Fibroblast of gingiva (primary cell): ENCODE data around the gene BMPR1B.
"Not testable (repeated sequence)": the region's sequence is repeated elsewhere in the genome, so short reads cannot be mapped to it uniquely, and the experiment has no call there.

Experiments used
- DNase-seq: peaks from one replicate; pipeline ENCODE4 v3.0.0-alpha.2; 2011; ENCODE audit warnings: low read depth

BMPR1B gene

DNA sequence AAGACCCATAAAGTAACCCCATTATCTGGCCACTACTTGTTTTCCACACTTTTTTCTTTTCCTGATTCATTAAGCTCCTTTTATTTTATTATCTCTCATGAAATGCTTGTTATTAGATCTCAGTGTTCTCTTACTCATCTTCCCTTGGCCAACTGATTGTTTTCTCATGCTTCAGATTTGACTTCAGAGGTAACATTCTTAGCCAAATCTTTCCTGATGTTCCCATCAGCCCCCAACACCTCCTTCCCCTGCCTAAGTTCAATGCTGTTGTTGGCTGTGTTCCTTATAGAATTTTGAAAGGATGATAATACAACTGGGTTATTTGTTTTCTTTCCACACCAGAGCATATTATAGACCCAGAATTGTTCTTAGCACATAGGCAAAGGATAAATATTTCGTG lies 75.6 kb downstream of the BMPR1B start:
- no peak for DNase-seq

DNA sequence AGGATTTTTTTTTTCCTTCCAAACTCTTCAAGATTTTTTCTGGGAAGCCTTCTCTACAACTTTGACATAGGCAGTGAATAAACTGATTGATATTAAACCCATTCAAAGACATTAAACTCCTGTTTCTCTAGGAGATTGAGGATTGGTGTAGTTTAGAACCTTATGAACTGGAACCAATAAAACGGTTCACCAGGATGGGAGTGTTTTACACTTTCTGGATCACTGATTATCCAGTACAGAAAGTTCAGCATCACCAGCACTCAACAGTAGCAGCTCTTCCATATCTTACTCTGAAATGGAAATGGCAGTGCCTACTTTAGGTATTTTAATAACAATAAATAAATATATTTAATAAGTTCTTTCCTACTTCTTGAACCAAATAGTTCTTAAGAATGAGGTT lies 76.7 kb downstream of the BMPR1B start:
- DNase-seq = no peak

DNA sequence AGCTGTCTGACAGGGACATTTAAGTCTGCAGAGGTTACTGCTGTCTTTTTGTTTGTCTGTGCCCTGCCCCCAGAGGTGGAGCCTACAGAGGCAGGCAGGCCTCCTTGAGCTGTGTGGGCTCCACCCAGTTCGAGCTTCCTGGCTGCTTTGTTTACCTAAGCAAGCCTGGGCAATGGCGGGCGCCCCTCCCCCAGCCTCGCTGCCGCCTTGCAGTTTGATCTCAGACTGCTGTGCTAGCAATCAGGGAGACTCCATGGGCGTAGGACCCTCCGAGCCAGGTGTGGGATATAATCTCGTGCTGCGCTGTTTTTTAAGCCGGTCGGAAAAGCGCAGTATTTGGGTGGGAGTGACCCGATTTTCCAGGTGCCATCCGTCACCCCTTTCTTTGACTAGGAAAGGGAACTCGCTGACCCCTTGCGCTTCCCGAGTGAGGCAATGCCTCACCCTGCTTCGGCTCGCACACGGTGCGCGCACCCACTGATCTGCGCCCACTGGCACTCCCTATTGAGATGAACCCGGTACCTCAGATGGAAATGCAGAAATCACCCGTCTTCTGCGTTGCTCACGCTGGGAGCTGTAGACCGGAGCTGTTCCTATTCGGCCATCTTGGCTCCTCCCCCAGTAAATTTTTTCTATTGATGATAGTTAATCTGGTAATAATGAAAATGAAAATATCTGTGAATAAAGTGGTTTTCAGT lies 83.6 kb downstream of the BMPR1B start:
- DNase-seq = not testable (repeated sequence)

DNA sequence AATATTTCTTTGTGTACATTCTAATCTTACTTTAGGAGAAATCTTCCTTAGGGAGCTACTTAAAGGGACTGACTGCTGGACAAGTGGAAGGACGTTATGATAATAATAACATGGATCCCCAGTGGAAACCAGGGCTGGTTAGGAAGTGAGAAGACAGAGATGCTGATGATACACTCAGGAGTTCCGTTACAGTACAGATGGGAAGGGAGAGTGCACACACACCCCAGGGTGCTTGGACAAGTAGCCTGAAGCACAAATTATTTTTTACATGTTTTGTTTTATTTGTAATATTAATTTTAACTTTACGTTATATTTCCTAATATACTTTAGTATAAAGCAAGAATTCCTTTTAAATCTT lies 84.1 kb downstream of the BMPR1B start:
- DNase-seq = no peak

DNA sequence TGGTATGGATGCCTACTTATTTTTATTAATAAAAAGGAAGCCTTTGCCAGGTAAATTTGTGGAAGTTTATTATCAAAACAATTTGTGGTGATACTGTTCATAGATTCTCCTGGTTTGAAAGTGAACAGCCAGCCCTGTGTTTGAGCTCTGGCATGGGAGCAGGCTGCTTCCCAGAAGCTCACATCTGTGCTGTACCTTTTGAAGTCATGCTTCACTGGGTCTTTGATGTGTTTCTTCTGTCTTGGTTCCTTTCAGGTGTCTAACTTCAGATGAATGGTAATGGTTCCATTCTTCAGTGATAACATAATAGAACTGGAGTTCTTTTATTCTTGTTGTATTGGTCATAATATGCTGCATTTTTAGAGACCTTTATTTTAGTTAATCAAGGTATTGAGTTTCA lies 85.5 kb downstream of the BMPR1B start:
- DNase-seq = no peak

DNA sequence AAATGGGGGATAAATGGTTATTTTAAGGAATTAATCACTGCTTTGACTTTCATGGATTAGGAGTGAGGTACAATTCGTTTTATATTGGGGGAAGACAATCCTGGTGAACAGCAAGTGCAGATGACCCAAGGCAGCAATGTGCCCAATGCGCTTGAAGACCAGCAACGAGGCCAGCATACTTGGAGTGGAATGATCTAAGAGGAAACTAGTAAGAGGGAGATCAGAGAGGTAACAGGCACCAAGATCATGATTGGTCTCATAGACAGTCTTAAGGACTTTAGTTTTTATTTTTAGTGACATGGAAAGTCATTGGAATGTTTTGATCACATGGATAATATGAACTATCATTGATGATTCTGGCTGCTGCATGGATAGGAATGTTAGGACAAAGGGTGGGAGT lies 90.6 kb downstream of the BMPR1B start:
- no peak for DNase-seq

DNA sequence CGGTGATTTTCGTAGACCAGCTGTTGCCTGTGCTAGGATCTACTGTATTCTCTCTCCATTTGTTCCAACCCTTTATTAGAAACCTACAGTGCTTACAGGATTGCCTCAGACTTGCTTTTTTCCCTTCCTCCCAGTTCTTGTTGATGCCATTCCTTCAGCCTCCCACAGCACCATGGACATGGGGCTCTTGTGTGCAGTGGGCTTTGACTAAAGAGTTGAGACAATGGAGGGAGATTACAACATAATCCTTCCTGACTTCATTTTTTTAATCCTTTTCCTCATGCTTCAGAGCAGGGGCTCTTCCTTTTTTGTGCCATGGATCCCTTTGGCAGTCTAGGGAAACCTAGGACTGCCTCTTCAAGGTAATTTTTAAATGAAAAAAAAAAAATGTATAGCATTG lies 92.1 kb downstream of the BMPR1B start:
- DNase-seq = no peak

DNA sequence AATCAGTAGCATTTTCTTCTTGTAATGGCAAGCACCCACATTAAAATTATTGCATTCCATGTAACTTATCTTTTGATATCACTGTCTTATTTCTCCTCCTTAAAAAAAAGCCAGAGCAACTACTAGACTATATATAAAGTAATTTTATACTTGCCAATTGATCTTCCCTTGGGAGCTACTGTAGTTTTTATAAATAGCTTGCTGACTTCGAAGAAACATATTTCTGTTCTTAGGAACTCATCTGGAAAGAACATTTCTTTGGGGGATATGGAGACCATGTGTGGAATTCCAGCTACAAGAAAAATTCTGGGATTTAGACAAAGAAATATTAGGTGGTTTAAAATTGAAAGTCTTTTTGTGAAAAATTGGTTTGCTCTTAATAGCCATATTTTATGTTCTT lies 94.9 kb downstream of the BMPR1B start:
- no peak for DNase-seq

DNA sequence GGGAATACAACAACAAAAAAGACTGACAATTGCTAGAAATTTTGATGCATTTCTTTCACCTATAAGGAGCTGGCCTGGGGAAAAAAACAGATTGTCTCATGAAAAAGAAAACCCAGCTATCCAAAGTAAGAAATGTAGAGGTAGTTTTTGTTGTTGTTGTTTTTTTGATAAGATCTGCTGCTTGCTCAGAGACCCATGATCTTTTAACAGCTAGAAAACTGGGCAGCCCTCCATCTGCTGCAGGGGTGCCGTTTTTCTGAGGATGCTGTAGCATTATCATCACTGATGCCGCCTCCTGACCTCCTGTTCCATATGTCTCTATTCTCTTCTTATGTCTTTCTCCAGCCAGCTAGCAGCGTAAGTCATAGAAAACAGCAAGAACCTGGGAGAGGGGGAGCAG lies 98.3 kb downstream of the BMPR1B start:
- DNase-seq = no peak

DNA sequence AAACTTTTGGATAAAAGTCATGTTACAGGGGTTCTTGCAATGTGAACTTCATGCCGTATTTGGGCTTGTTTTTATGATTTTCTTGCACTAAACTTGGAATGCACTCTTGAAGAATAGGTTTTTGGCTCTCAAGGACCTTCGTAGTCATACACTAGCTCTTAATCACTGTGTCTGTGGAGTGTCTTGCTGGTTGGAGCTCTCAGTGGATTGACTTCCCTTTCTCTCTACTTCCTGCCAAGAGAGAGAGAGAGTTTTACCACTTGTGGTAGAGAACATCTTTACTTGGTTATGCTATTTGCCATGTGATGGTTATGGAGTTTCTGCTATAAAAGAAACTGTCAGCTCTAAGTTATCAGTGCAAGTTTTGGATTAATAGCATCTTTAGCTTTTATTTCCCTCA lies 112.4 kb downstream of the BMPR1B start:
- no peak for DNase-seq

DNA sequence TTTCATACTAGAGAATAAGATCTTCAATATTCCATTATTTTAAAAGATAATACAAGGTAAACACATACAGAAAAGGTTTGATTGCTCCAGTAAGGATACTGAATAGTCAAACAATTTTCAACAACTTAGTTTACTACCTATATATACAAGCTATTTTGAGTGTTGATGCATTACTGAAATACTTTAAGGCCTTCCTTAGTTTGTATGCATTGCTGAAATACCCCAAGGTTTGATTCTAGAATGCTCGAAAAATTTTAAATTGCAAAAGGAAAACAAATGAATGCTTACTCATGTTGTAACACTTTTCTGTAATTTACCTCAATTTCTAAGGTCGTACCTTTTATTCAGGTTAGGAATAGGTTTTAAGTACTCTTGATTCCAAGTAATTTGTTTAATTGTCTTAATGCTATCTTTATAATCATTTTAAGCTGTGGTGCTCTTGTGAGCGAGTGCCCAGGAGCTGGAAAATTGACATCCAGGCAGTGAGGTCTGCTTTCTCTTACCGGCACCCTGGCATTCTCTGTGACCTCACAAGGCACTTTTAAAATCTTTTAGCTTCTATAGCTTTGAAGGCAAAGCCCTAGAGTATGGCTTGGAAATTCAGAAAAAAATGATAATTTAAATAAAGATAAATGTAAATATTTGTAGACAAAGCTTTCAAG lies 114.0 kb downstream of the BMPR1B start:
- DNase-seq = no peak

DNA sequence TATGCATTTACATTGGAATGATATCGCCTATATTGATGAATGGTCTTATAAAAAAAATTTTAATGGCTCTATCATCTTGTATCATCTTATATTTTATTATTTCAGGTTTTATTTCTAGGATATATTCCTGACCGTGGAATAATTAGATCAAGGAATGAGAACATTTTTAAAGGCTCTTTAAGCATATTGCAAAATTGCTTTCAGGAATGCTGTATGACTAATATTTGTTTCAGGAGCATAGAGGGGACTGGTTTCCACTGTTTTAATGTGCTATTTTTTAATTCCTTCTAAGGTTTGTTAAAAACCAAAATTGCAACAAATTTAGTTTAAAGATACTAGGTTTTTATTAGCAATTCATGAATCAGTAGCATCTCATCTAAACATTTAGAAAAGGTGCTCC lies 120.2 kb downstream of the BMPR1B start:
- peak; percentile 4 for DNase-seq

DNA sequence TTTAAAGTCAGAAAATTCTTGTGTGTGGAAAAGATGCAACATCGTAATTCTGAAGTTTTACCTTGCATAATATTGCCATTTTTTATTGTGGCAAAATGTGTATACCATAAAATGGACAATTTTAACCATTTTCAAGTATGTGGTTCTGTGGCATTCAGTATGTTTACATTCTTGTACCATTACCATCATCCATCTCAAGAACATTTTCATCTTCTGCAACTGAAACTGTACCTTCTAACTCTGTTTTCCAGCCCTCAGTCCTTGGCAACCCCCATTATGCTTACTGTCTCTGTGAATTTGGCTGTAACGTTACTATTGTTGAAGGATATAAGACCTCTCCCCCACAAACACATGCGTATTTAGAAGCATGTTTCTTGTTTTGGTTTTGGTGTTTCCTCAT lies 123.2 kb downstream of the BMPR1B start:
- DNase-seq = no peak

DNA sequence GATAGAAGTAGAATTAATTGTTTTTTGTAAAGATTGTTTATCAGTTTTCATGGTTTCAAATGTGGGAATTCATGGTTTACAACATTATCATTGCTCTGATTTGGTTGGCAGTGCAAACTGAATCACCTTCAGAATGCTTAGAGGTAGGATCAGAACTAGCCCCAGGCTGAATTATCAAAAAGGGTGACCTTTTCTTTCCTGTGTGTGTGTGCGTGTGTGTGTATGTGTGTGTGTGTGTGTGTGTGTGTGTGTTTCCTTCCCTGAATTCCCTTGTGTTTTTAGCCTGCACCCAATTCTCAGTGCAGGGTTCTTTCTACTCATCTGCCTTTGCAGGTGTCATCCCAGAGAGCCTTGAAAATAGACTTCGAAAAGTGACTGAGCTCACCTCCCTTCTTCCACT lies 125.0 kb downstream of the BMPR1B start:
- DNase-seq = no peak

DNA sequence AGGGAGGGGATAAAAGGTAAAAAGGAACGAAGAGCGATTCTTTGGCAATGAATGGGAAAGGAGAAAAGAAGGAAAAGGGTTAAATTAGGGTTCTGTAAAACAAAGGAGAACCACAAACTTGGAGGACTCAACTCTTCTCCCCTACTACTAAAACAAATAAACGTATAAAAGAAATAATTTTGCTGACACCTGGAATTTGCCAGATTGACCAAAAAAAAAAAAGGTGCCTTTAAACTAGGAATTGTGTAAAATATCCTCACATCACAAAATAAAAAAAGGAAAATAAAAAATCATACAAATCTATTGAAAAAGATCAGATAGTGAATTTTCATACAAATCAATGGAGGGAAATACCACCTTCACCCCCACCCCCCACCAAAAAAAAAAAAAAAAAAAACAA lies 129.3 kb downstream of the BMPR1B start:
- no peak for DNase-seq

DNA sequence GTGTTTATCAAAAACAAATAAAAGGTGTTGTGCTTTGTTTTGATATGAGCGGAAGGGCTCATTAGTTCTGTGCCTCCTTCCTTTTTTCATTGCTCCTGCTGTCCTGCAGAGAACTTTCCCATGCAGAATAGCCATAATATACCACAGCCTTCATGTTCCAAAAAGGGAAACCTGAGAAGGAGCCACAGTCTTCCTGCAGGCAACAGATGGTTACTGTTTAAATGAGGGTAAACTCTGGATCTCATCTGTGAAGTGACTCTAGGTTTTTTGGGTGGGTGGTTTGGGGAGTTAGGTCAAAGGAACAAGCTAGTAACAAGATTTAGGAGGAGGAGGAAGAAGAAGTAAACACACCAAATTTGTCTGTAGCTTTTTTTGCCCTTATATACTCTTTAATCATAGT lies 131.8 kb downstream of the BMPR1B start:
- DNase-seq = no peak

DNA sequence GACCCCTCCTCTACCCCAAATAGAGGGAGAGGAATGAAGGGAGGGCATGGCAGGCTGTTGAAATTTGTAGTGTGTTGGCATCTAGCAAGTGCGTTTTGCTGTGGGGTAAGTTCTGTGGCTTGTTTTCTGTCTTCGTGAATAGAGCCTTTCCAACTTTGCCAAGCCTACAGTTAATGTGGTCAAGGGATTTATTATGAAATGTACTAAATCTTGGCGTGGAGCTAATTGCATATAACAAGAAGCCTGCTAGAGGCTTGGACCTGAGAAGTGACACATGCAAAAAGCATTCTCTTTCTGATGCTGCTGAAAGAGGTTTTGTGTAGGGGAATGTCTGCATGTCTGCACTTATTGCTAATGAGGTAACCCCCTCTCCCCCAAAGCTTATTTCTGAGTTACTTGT lies 132.2 kb downstream of the BMPR1B start:
- DNase-seq = peak; percentile 13

DNA sequence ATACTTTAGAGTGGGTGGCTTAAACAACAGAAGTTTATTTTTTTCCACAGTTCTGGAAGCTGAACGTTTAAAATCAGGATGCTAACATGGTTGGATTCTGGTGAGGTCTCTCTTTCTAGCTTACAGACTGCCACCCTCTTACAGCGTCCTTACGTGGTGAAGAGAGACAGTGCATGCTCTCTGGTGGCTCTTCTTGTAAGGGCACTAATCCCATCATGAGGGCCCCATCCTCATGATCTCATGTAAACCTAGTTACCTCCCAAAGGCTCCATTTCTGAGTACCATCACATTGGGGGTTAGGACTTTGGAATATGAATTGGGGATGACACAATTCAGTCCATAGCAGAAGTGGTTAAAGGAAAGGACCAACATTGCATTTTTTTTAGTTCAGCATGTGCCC lies 132.8 kb downstream of the BMPR1B start:
- DNase-seq = no peak

DNA sequence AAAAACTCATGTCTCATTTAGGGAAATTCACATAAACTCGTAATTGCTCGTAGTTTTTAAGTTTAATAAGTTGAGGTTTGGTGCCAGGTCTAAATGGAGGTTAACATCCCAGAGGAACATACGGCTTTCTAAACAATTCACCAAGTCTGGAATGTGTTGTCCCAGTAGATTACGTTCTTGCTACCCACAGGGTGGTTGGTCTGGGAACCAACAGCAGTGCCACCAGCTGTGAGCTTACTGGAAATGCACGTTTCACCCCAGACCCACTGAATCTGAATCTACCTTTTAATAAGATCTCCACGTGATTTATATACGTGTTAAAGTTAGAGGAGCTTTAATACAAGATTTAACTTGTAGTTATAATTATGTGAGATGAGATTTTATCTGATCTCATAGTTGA lies 134.3 kb downstream of the BMPR1B start:
- DNase-seq = no peak

DNA sequence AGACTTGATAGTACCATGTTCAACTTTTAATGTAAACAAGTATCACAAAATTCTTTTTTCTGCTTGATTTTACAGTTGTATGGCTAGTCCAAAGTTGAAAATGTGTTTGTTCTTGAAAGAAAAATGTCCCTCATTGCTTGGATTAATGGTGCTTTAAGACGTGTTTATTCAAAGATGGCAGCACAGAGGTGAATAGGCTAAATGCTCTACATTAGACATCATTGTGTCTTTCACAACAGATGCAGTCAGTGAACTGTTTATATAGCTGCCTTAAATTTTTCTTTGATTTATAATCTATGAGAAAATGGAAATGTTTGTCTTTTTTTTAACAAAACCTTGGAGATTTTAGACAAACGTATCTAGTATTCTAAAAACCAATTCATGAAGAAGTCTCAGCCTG lies 137.3 kb downstream of the BMPR1B start:
- no peak for DNase-seq

DNA sequence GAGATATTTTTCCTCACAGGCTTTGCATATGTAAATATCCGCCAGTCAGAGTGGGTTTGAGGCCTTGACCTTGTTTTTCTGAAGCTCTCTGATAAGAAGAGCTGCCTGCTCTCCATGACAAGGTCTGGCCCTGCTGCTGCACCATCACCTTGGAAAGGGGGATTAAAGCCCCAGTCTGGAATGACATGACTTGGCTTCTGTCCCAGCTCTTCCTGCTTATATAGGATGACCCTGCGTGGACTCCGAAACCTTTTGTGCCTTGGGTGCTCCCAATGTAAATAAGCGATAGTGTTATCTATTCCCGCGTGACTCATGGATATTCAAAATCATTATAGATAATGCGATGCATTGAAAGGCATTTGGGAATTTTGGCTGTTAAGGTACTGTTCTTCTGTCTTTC lies 139.3 kb downstream of the BMPR1B start:
- no peak for DNase-seq

DNA sequence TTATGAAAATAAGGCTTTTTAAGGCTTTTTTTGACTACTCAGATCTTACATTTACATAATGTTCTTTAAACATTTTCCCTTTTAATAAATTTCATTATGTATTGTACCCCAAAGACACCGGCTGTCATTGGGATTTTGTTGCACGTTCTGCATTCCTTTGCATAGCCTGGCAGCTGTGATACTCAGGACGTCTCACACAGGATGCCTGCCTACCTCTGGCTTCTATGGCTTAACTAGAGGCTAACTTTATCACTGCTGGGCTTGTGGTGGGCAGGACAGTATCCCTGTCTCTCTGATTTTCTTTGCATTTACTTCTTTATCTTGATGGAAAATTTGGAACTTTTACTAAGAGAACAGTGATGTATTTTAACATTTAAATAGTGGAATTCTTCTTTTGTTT lies 147.8 kb downstream of the BMPR1B start:
- no peak for DNase-seq

DNA sequence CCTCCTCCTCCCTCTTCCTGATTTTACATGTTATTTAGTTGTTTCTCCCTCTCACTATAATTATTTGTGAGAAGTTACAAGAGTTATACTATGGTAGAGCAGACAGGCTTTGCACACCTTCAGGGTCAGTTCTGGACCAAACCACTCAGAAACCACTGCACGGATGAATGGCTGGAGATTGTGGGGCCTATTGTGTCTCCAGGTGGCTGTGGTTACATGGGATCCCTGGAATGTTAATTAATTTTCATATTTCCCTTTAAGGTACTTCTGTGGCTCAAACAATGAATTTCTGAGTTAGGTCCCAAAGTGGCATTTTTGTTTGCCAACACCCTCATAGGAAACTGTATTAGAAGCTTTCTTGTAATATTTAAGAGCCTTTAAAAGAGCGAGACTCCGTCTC lies 151.9 kb downstream of the BMPR1B start:
- DNase-seq = no peak

DNA sequence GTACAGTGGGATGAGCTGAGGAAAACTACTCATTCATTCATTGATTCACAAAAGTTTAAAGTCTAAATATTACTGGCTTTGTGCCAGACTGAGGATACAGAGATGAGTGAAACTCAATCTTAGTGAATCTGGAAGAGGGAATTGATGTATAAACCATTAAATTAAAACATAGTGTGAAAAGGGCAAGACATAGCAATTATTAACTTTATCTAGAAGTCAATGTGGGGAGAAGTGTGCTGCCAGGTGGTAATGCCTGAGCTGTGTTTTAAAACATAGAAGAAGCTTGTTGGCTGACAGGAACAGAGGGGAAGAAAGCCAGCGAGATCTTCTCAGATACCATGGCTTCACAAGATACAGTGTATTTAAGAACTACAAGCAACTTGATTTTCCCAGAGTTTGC lies 153.4 kb downstream of the BMPR1B start:
- DNase-seq = no peak
